ENCODE results near the gene CACNA1H.

- no peak for TF ChIP-seq POLR2AphosphoS5 (IDR thresholded peaks at IDR 0.05)
- TF ChIP-seq, protein P1, sequence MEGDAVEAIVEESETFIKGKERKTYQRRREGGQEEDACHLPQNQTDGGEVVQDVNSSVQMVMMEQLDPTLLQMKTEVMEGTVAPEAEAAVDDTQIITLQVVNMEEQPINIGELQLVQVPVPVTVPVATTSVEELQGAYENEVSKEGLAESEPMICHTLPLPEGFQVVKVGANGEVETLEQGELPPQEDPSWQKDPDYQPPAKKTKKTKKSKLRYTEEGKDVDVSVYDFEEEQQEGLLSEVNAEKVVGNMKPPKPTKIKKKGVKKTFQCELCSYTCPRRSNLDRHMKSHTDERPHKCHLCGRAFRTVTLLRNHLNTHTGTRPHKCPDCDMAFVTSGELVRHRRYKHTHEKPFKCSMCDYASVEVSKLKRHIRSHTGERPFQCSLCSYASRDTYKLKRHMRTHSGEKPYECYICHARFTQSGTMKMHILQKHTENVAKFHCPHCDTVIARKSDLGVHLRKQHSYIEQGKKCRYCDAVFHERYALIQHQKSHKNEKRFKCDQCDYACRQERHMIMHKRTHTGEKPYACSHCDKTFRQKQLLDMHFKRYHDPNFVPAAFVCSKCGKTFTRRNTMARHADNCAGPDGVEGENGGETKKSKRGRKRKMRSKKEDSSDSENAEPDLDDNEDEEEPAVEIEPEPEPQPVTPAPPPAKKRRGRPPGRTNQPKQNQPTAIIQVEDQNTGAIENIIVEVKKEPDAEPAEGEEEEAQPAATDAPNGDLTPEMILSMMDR (IDR thresholded peaks at IDR 0.05): no peak
Measured at GRCh38 chr16:1178295-1178910, 25.5 kb downstream of the CACNA1H start.
